BE2C (cell line): ENCODE data around the gene AMDHD2.
A peak's percentile ranks its signal among the peaks of the same experiment; 100 is the strongest.

Source experiments
- DNase-seq: peaks from one replicate; pipeline ENCODE4 v3.0.0-alpha.2; 2020
- H3K27me3 ChIP-seq: fragments of 250-450 bp; sonication (Bioruptor Pico); 2 replicates; pipeline ENCODE4 v1.5.1; 2020; ENCODE audit warnings: mild to moderate bottlenecking
- H3K36me3 ChIP-seq: fragments of 250-450 bp; sonication (Bioruptor Pico); 2 replicates; pipeline ENCODE4 v1.5.1; 2020; ENCODE audit warnings: mild to moderate bottlenecking
- H3K4me1 ChIP-seq: fragments of 250-450 bp; sonication (Bioruptor Pico); 2 replicates; pipeline ENCODE4 v1.5.1; 2020
- H3K4me3 ChIP-seq: 2 replicates; pipeline ENCODE4 v1.5.1; 2011; ENCODE audit warnings: low read depth, low read length
- H3K9me3 ChIP-seq: fragments of 250-450 bp; sonication (Bioruptor Pico); 2 replicates; pipeline ENCODE4 v1.5.1; 2020
- TF ChIP-seq, protein P1 (sequence below): IDR thresholded peaks from 2 replicates; pipeline ENCODE4 v1.5.1; 2012; ENCODE audit warnings: mild to moderate bottlenecking, low read depth, low read length

The AMDHD2 gene

GRCh38 chr16:2514333-2515179 is 5.6 kb upstream of the AMDHD2 start:
- Histone ChIP-seq H3K4me3 (peak overlapping the region; percentile 81), H3K4me1 (peaks cover 6% of the 10 kb centered on the region; the same call in 1 of the 2 replicates), H3K36me3 (peaks cover 12% of the 10 kb centered on the region), H3K9me3 (no peaks in the 10 kb centered on the region), H3K27me3 (no peaks in the 10 kb centered on the region)
- TF ChIP-seq, protein P1, sequence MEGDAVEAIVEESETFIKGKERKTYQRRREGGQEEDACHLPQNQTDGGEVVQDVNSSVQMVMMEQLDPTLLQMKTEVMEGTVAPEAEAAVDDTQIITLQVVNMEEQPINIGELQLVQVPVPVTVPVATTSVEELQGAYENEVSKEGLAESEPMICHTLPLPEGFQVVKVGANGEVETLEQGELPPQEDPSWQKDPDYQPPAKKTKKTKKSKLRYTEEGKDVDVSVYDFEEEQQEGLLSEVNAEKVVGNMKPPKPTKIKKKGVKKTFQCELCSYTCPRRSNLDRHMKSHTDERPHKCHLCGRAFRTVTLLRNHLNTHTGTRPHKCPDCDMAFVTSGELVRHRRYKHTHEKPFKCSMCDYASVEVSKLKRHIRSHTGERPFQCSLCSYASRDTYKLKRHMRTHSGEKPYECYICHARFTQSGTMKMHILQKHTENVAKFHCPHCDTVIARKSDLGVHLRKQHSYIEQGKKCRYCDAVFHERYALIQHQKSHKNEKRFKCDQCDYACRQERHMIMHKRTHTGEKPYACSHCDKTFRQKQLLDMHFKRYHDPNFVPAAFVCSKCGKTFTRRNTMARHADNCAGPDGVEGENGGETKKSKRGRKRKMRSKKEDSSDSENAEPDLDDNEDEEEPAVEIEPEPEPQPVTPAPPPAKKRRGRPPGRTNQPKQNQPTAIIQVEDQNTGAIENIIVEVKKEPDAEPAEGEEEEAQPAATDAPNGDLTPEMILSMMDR = no peak
- DNase-seq = no peak

- TF ChIP-seq, protein P1 = no peak
- no peak for DNase-seq
- peaks cover 6% of the 10 kb centered on the region; the same call in 1 of the 2 replicates for H3K4me1 ChIP-seq
- peak overlapping the region; percentile 81 for H3K4me3 ChIP-seq
- peaks cover 13% of the 10 kb centered on the region for H3K36me3 ChIP-seq
- no peaks in the 10 kb centered on the region for H3K9me3 ChIP-seq
- no peaks in the 10 kb centered on the region for H3K27me3 ChIP-seq
Measured at GRCh38 chr16:2515180-2515851, 4.9 kb upstream of the AMDHD2 start.

- peaks cover 6% of the 10 kb centered on the region; the same call in 1 of the 2 replicates for H3K4me1 ChIP-seq
- peaks cover 13% of the 10 kb centered on the region for H3K36me3 ChIP-seq
- no peak overlapping the region for H3K4me3 ChIP-seq
- no peaks in the 10 kb centered on the region for H3K9me3 ChIP-seq
- no peak for DNase-seq
- TF ChIP-seq, protein P1 = no peak
- H3K27me3 ChIP-seq = no peaks in the 10 kb centered on the region
Measured at GRCh38 chr16:2516391-2517240, 3.6 kb upstream of the AMDHD2 start.

DNA sequence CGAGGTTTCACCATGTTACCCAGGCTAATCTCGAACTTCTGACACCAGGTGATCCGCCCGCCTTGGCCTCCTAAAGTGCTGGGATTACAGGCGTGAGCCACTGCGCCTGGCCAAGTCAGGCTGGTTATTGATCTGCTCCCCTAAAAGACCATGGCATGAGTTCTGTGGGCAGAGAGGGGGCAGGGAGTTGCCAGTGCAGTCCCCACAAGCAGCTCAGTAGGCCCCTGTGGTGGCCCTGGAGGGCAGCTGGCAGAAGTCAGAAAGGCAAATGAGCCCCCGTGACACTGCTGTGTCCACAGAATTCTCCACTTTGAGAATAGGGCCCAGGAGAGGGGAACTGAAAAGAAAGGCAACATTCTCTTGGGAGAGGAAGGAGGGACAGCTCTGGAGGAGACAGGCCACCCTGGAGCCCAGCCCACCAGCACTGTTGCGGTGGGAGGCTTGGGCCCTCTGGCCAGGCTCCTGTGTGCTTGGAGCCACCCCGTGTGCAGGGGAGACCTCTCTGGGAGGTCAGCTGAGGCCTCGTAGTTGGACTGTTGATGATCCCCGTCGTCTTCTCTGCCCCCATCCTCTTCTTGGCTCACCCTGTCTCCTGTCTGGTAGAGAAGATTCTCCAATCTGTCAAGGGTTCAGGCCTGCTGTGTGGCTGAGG is 2.1 kb upstream of the AMDHD2 start:
- Histone ChIP-seq H3K9me3 (no peaks in the 10 kb centered on the region), H3K27me3 (no peaks in the 10 kb centered on the region), H3K4me3 (no peak overlapping the region), H3K36me3 (peaks cover 15% of the 10 kb centered on the region), H3K4me1 (peaks cover 5% of the 10 kb centered on the region; the same call in 1 of the 2 replicates)
- no peak for DNase-seq
- TF ChIP-seq, protein P1 = no peak

DNA sequence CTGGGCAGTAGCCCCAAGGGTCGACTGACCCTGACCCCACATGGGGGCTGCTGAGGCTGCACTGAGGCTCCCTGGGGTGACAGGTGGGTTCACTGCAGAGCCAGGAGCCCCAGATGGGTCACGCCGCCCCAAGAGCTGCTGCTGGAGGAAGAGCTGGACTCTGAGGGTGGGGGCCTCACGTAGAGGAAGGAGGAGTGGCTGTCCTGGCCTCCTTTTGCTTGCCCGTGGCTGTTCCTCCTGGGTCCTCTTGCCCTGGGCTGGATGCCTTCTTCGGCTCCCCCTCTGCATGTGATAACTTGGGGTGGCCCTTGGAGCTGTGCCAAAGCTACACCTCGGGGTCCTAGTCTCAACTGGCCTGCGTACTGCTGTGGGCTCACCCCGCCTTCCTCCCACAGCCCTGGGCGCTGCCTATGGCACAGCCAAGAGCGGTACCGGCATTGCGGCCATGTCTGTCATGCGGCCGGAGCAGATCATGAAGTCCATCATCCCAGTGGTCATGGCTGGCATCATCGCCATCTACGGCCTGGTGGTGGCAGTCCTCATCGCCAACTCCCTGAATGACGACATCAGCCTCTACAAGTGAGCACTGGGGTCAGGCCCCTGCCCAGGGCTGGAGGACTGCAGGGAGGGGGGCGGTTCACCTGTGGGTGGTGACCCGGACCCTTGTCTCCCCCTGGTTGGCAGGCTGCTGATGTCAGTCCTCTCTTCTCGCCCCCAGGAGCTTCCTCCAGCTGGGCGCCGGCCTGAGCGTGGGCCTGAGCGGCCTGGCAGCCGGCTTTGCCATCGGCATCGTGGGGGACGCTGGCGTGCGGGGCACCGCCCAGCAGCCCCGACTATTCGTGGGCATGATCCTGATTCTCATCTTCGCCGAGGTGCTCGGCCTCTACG is 1.1 kb upstream of the AMDHD2 start:
- no peak for DNase-seq
- Histone ChIP-seq H3K9me3 (no peaks in the 10 kb centered on the region), H3K4me3 (peak overlapping the region; percentile 9; the same call in 1 of the 2 replicates), H3K4me1 (peaks cover 3% of the 10 kb centered on the region; the same call in 1 of the 2 replicates), H3K36me3 (peaks cover 21% of the 10 kb centered on the region), H3K27me3 (no peaks in the 10 kb centered on the region)
- TF ChIP-seq, protein P1 = no peak
